CD4-positive, alpha-beta T cell treated with Interleukin-6 for 4 hours (primary cell): Measurements from ENCODE around the gene BMF.
"Not testable (repeated sequence)": the region's sequence is repeated elsewhere in the genome, so short reads cannot be mapped to it uniquely, and the experiment has no call there.

Source experiments
- DNase-seq: peaks from one replicate; pipeline ENCODE4 v3.0.0-alpha.2; 2020; ENCODE audit warnings: mixed read lengths

The BMF gene

DNA sequence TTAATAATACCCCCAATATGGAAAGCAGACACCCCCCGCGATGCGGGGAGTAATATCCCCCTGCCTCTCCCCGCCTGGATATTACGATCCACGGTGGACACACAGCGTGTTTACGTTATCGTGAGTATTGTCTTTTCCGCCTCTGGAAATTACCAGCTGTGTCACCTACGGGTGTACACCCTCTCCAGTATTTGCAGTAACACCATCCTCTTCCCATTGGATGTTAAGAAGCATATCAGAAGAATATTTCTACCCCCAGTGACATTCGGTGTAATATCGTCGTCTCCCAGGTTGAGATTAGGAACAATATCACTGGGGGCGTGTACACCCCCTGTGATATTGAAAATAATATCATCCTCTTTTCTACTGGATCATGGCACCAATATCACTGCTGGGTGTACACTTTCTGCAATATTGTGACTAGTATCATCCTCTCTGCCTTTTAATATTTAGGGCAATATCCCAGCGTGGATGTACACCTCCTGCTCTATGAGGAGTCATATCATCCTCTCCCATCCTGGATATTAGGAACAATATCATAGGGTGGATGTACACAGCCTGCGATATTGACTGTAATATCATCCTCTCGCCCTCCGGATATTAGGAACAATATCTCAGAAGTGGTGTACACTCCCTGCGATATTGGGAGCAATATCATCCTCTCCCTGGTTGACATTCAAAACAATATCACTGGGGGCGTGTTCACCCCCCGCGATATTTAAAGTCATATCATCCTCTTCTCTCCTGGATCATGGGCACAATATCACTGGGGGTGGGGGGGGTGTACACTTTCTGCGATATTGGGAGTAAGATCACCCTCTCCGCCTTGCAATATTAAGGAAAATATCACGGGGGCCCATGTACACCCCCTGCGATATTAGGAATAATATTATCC lies 20.3 kb upstream of the BMF start:
- no peak for DNase-seq

DNA sequence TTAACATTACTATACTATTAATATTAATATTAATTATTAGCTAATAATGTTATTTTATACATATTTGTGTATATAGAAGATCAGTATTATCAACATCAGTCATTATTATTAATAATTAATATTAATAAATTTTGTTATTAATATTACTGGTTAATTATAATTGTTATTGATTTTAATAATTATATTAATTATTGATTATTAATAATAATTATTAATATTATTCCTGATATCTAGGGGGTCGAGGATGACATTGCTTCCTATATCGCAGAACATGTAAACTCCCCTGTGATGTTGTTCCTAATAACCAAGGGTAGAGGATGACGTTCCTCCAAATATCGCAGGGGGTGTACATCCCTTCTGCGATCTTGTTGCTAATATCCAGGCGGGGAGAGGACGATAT lies 17.3 kb upstream of the BMF start:
- DNase-seq: no peak

GRCh38 chr15:40124807-40125285 lies 16.2 kb upstream of the BMF start:
- DNase-seq: not testable (repeated sequence)

GRCh38 chr15:40124333-40124732 lies 15.7 kb upstream of the BMF start:
- DNase-seq: not testable (repeated sequence)

DNA sequence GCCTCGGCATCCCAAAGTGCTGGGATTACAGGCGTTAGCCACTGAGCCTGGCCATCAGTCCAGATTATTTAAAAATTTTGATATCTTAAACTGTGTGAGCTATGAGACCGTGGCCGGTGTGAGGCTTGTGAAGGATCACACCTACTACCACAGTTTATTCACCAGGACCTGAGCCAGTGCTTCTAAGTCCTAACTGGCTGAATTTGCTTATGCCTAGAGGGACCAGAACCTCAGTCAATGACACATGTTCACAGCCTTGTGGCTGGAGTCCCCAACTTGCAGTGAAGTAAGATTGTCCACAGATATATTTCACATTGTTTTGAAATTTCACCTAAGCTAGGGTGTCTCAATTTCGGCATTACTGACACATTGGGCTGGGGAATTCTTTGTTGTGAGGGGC lies 15.2 kb upstream of the BMF start:
- not testable (repeated sequence) for DNase-seq

DNA sequence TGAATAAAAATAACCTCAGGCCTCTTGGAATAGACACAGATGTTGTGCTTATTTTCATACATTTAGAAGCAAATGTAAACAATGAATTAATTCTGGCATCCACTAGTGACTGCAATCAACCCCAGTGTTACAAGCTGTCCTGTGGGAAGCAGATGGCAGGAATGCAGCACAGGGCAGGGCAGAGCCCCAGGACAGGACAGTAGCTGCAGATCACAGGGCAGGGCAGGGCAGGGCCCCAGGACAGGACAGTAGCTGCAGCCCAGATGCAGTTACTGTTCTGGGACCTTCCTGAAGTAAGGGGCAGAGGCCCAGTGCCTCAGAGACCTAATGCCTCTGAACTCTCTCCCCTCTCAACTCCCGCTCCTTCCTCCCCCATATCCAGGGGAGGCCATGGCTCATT lies 14.3 kb upstream of the BMF start:
- not testable (repeated sequence) for DNase-seq

- no peak for DNase-seq
Measured at GRCh38 chr15:40121911-40122638, 13.4 kb upstream of the BMF start.

GRCh38 chr15:40118473-40118872 lies 9.8 kb upstream of the BMF start:
- DNase-seq: no peak

DNA sequence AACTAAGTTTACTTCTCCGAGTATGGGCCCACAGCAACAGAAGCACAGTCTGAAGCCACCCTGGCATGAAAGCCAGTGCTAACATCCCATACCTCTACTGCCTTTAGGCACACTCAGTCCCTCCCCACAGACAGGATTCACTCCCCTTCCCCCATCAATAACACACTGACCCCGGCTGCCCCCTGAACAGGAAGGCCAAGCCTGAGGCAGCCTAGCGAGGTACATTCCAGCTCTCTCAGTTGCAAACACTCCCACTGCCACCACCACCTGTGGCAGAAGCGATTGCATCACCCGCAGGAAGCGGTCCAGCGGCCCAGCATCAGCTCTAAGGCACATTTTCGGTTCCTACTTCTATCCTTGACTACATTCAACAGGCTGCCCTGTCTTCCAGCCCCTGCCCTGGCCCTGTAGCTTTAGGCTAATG lies 7.0 kb upstream of the BMF start:
- peak; percentile 61 for DNase-seq

DNA sequence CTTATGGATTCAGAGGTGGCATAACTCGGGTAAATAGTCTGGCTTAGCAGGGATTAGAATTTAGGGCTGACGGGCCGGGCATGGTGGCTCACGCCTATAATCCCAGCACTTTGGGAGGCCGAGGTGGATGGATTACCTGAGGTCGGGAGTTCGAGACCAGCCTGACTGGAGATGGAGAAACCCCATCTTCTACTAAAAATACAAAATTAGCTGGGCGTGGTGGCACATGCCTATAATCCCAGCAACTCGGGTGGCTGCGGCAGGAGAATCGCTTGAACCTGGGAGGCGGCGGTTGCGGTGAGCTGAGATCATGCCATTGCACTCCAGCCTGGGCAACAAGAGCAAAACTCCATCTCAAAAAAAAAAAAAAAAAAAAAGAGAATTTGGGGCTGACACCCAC lies 6.4 kb upstream of the BMF start:
- DNase-seq: not testable (repeated sequence)

GRCh38 chr15:40114218-40114617 lies 5.5 kb upstream of the BMF start:
- DNase-seq: no peak

- DNase-seq: no peak
Measured at GRCh38 chr15:40112789-40113188, 4.1 kb upstream of the BMF start.

- no peak for DNase-seq
Measured at GRCh38 chr15:40111888-40112287, 3.2 kb upstream of the BMF start.

DNA sequence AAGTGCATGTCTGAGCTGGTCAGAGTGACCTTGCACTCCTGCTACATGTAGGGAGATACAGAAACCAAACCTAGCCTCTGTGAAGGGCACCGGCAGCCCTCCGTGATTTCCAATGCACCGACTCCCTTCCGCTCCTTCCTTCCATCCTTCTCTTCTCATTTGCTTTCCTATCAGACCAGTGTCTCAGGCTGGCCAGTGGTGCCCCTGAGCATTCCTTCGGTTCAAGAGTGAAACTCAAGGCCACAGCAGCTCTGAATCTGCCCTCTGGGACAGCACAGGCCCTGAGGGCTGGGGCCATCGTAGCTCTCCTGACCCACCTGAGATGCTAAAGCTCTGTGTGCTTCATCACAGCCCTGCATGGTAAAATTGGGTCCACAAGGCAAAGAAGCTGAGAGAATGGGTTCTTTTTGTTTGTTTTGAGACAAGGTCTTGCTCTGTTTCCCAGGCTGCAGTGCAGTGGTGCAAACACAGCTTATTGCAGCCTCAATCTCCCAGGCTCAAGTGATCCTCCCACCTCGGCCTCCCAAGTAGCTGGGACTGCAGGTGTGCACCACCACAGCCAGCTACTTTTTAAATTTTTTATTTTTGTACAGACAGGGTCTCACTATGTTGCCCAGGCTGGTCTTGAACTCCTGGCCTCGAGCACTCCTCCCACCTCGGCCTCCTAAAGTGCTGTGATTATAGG lies 2.3 kb upstream of the BMF start:
- no peak for DNase-seq

- peak; percentile 37 for DNase-seq
Measured at GRCh38 chr15:40108061-40108854, 421 bp downstream of the BMF start.

DNA sequence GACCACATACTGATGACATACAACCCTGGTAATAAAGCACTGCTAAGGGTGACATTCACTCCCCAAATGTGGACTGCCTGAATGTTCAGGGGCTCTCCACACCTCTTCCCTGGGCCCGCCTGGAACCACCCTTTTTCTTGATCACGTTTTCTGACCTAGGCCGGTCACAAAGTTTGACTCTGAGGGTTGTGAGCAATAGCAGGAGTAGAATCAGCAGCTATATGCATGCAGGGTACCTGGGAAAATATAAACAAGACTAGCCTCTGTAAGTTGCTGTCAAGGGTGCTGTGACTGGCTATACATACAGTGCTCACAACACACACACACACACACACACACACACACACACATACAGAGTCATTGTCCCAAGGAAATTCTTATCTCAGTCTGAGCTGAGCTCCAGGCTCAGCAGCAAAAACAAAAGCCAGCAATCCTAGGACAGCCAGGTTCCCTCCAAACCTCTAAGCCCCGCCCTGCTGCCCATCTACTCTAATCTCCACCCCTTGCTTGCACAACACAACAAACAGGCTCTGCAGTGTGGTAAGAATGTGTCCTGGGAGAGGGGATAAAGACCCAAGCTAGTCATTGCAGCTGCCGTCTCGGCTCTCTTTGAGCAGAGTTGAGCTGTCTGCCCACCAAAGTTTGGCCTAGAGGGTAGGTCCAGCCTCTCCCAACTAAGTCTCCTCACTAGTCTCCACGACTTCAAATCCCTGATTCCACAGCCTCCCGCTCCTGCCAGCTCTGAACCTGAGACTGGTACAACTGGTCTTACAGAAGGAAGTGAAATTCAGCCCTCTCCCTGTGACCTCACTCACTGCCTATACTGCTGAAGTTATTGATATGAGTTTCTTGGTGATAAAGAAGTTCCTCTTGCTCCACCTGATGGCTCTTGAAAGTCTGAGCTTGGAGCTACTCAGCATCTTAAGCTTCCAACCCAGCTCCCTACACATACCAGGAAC lies 2.2 kb downstream of the BMF start:
- DNase-seq: no peak

DNA sequence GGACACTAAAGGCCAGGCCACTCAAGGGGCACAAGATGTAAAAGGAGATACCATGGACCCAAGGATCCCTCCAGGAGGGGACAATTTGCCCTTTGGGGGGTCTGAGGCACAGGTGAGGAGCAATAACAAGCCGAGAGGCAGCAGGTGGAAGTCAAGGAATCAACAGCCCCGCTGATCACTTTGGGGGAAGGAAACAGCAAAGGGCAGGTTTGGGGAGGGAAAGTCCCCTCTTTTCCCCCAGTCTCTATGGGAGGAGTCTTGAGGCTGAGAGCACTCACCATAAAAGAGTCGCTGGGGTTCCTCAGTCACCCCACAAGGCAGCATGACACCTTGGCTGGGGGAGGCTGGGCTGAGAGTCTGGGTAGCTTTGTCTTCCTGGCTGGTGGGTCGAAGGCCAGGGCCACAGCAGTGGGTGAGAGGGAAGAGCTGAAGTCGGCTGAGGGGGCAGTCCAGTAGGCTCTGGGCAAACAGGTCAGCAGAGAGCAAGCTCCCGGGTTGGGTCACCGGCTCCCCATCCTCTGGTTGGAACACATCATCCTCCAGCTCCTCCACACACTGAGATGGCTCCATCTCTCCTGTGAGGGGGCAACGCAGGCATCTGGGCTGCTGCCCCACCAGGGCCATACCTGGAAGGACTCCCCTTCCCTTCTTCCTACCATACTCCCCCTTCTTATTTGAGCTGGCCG lies 3.0 kb downstream of the BMF start:
- DNase-seq: peak; percentile 64

DNA sequence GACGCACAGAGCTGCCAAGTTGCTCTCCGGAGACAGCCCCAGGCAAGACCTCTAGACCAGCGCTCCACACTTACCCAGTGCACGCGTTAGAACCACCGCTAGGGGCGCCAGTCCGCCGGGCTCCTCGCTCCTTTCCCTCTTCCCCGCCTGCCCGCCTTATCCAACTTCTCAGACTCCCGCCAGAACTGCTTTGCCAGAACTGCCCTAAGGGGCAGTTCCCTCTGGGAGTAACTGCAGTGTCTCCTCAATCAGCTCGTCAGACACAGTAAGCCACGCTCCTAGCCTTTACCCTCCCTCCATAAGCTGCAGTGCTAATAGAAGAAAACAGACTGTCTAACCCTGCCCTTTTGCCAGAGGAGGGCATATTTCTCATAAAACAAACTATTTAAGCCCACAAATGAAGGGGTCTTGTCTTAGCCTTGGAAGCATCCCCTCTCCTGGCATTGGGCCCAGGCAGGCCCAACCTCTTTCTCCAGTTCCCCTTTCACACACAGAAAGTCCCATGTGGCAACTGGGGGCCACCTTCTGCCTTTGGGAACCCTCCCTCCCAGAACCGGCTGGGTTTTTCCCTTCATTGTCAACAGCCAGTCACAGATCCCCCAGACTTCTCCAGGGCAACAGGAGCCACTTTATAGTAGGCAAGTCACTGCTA lies 3.7 kb downstream of the BMF start:
- peak; percentile 82 for DNase-seq

DNA sequence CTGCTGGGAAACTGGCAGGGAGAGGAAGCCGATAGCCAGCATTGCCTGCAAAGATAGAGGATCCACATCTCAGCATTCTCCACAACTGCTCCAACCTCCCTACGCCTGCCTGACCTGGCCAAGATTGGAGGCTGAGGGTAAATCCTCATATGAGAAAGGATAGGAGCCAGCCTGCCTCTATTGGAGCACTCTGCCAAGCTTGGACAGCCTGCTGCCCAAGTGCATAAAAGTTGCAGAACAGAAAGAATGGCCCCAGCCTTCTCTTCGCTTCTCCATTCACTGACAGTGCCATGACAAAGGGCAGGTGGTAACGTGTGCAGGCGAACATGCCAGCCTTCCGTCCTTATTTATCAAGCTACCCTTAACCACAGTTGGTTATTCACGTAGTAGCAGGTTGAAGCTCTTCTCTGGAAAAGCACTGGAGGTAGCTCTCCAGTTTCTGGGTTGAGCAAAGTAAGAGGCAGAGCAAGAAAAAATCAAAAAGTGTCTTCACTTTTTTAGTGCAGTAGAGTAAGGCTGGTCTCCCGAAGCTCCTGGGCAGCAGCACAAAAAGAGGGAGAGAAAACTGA lies 4.3 kb downstream of the BMF start:
- DNase-seq: no peak

DNA sequence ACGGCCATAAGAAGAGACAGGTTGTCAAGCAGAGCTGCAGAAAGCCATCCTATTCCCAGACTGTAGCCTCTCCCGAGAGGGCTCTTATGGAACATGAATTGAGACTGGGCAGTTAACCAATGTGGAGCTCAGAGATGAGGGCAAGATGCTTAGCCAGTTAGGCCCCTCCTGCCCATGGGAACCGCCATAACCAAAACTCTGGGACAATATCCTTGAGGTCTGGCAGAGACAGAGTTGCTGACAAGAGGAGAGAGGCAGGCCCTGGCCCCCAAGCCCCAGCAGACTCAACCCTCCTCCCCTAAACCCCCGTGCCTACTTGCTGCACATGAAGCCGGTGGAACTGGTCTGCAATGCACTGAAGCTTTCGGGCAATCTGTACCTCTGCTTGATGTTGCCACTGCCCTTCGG lies 4.8 kb downstream of the BMF start:
- no peak for DNase-seq
